ENCODE results near the gene TNS1. TPM values are rescaled to one million over a fixed set of nuclear protein-coding genes. Genes with fewer than 3 reads are reported as not detected.

Gene TNS1
- total RNA-seq, 1 donor from 2014 or later: 11.6 TPM

- Mint-ChIP-seq H3K9me3 (ENCODE audit: unreplicated experiment) (no peaks in the 10 kb centered on the region), H3K27me3 (ENCODE audit: unreplicated experiment) (peaks cover 6% of the 10 kb centered on the region), H3K27ac (ENCODE audit: unreplicated experiment) (no peak overlapping the region), H3K4me3 (ENCODE audit: unreplicated experiment) (peak overlapping the region; percentile 21), H3K36me3 (ENCODE audit: low read depth, unreplicated experiment) (peaks cover 7% of the 10 kb centered on the region), H3K4me1 (ENCODE audit: unreplicated experiment) (peaks cover 5% of the 10 kb centered on the region)
- no peak for TF ChIP-seq CTCF (IDR thresholded peaks at IDR 0.05; ENCODE audit: unreplicated experiment)
- no peak for DNase-seq (ENCODE audit: low spot score)
These were observed 107.6 kb downstream of the TNS1 start for GRCh38 chr2:217895070-217895635.

GRCh38 chr2:217893440-217893839 lies 109.4 kb downstream of the TNS1 start:
- Mint-ChIP-seq H3K27ac (ENCODE audit: unreplicated experiment) (no peak overlapping the region), H3K36me3 (ENCODE audit: low read depth, unreplicated experiment) (peaks cover 18% of the 10 kb centered on the region), H3K4me1 (ENCODE audit: unreplicated experiment) (peaks cover 10% of the 10 kb centered on the region), H3K9me3 (ENCODE audit: unreplicated experiment) (no peaks in the 10 kb centered on the region), H3K4me3 (ENCODE audit: unreplicated experiment) (no peak overlapping the region), H3K27me3 (ENCODE audit: unreplicated experiment) (peaks cover 6% of the 10 kb centered on the region)
- no peak for DNase-seq (ENCODE audit: low spot score)
- TF ChIP-seq CTCF (IDR thresholded peaks at IDR 0.05; ENCODE audit: unreplicated experiment): no peak

GRCh38 chr2:217892560-217892959 lies 110.2 kb downstream of the TNS1 start:
- no peak overlapping the region for H3K4me3 Mint-ChIP-seq (ENCODE audit: unreplicated experiment)
- no peaks in the 10 kb centered on the region for H3K9me3 Mint-ChIP-seq (ENCODE audit: unreplicated experiment)
- H3K36me3 Mint-ChIP-seq (ENCODE audit: low read depth, unreplicated experiment): peaks cover 19% of the 10 kb centered on the region
- no peak for DNase-seq (ENCODE audit: low spot score)
- TF ChIP-seq CTCF (IDR thresholded peaks at IDR 0.05; ENCODE audit: unreplicated experiment): no peak
- H3K27me3 Mint-ChIP-seq (ENCODE audit: unreplicated experiment): peaks cover 8% of the 10 kb centered on the region
- peaks cover 13% of the 10 kb centered on the region for H3K4me1 Mint-ChIP-seq (ENCODE audit: unreplicated experiment)
- H3K27ac Mint-ChIP-seq (ENCODE audit: unreplicated experiment): no peak overlapping the region

DNA sequence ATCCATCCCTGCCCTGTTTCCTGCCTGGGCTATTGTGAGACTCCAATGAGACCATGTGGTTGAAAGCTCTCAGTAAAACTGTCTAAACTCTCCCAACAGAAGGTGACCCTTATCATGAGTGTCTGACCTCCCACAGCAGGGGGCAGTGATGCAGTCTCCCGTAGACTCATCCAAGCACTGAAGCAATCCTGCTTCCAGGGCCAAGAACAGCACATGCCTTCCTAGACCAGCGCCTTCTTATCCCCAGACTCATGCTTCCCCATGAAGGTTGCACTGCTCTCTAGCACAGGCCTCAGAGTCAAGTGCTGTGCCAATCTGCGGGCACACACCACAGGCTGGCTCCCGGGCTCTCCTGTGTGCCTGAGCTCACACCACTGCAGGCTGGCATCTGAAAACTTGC lies 112.3 kb downstream of the TNS1 start:
- no peak overlapping the region for H3K27ac Mint-ChIP-seq (ENCODE audit: unreplicated experiment)
- no peak for TF ChIP-seq CTCF (IDR thresholded peaks at IDR 0.05; ENCODE audit: unreplicated experiment)

DNA sequence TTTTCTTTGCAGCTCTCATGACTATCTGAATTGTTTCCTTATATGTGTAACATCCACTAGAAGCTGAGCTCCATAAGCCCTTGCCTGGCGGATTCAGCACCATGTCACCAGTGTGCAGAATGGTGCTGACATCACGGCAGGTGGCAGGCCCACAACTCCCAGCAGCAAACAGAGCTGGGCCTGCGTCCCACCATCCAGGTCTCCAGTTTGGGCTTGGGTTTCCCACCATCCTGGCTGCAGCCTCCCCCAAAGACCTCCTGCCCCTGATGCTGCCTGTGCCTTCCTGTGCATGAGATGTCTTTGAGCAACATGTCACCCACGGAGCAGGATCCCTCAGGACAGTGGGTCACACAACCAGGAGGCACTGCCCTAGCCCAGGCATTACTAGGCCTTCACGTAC lies 113.1 kb downstream of the TNS1 start:
- Mint-ChIP-seq H3K4me1 (ENCODE audit: unreplicated experiment) (peaks cover 19% of the 10 kb centered on the region), H3K27ac (ENCODE audit: unreplicated experiment) (no peak overlapping the region), H3K4me3 (ENCODE audit: unreplicated experiment) (no peak overlapping the region), H3K36me3 (ENCODE audit: low read depth, unreplicated experiment) (peaks cover 19% of the 10 kb centered on the region), H3K27me3 (ENCODE audit: unreplicated experiment) (peaks cover 8% of the 10 kb centered on the region), H3K9me3 (ENCODE audit: unreplicated experiment) (no peaks in the 10 kb centered on the region)
- no peak for TF ChIP-seq CTCF (IDR thresholded peaks at IDR 0.05; ENCODE audit: unreplicated experiment)
- DNase-seq (ENCODE audit: low spot score): no peak

More for the DNA sequence above, 112.3 kb downstream of the TNS1 start:
- H3K4me1 Mint-ChIP-seq (ENCODE audit: unreplicated experiment): peaks cover 19% of the 10 kb centered on the region
- no peaks in the 10 kb centered on the region for H3K9me3 Mint-ChIP-seq (ENCODE audit: unreplicated experiment)
- peak; percentile 51 for DNase-seq (ENCODE audit: low spot score)
- H3K27me3 Mint-ChIP-seq (ENCODE audit: unreplicated experiment): peaks cover 8% of the 10 kb centered on the region
- H3K4me3 Mint-ChIP-seq (ENCODE audit: unreplicated experiment): no peak overlapping the region
- H3K36me3 Mint-ChIP-seq (ENCODE audit: low read depth, unreplicated experiment): peaks cover 19% of the 10 kb centered on the region

Measured in endothelial cell (in vitro differentiated cells).